HL-60/S4 treated with retinoic acid at 250 ng/mL for 4 days and 3 days (cell line): ENCODE data around the gene GHRH.

Experiments
- in situ Hi-C: fragments of 300-500 bp; cut with MboI; formaldehyde crosslinking; loops from 2 replicates; pipeline ENCODE4 v1.7.0; 2022; ENCODE audit warnings: low sequenced_read_pairs

The GHRH gene

GRCh38 chr20:37291724-37292126 lies 30.1 kb upstream of the GHRH start:
- in situ Hi-C loops = no loop called here

DNA sequence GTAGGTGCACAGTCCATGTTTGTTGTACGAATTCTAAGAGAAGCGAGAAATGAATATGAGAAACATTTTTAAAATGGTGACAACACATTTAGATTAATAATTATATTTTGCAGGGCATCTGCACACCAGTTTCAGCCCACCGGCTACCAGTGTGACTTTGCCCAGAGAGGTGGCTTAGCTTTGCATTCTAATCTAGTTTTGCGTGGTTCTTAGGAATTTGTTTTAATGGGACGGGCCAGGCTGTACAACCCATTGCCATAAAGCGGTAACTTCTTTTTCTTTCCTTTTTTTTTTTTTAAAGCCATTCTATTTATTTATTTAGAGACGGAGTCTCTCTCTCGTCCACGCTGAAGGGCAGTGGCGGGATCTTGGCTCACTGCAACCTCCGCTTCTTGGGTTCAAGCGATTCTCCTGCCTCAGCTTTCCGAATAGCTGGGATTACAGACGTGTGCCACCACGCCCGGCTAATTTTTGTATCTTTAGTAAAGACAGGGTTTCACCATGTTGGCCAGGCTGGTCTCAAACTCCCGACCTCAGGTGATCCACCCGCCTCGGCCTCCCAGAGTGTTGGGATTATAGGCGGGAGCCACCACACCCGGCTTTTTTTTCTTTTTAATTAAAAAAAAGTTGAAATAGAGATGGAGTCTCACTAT lies 28.7 kb upstream of the GHRH start:
- in situ Hi-C loops = no loop called here

DNA sequence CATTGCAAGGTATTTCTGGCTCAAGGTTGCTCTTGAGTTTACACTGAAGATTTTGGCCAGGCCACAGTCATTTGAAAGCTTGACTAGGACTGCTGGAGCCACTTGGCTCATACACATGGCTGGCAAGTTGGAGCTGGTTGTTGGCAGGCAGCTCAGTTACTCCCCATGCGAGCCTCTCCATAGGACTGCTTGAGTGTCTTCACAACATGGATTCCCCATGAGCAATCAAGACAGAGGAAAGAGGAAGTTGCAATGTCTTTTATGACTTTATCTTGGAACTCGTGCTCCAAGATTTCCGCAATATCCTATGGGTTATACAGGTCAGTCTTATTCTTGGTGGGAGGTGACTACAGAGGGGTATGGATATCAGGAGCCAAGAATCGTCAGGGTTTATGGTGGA lies 26.5 kb upstream of the GHRH start:
- in situ Hi-C loops = no loop called here

- in situ Hi-C loops = no loop called here
Measured at GRCh38 chr20:37285664-37286374, 24.2 kb upstream of the GHRH start.

- in situ Hi-C loops = no loop called here
Measured at GRCh38 chr20:37284691-37285161, 23.1 kb upstream of the GHRH start.

GRCh38 chr20:37283530-37284195 lies 22.0 kb upstream of the GHRH start:
- in situ Hi-C loops = no loop called here

DNA sequence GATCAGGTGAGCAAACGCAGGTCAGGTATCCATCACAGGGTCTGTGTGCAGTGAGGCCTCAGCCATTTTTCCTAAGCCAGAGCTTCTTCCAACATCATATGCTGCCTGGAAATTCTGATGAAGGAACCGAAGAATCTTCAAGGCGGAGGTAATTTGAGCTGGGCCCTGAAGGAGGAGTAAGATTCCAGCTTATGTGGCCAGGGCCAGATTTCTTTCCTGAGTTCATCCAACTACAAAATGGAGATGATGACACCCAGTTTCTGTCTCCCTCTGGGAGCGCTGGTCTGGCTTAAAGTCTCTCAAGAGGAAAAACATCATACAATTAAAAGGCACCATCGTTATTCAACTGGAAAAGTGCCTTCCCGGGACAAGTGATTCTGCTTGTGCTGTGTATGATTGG lies 20.9 kb upstream of the GHRH start:
- in situ Hi-C loops = no loop called here

DNA sequence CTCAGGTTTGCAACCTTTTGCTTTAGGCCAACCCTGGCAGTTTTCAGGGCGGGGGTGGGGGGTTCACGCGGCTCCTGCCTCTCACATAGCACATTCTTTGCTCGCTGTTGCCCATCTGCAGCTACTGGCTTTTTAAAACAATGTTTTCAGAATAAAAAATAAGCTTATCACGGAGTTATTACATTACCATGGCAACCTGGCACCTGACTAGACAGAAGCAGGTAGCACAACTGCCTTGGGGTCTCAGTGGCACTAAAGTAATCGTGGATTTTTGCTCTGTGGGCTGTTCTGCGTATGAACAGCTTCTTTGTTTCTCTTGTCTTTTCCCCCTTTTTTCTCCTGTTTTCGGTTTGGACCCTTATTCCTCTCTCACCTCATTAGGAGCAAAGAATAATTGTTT lies 18.8 kb upstream of the GHRH start:
- in situ Hi-C loops = no loop called here

GRCh38 chr20:37279820-37280219 lies 18.2 kb upstream of the GHRH start:
- in situ Hi-C loops = loop anchor here (10.0 kb wide), 1 partner anchor 105 kb away; no protein-coding TSS in a partner anchor

DNA sequence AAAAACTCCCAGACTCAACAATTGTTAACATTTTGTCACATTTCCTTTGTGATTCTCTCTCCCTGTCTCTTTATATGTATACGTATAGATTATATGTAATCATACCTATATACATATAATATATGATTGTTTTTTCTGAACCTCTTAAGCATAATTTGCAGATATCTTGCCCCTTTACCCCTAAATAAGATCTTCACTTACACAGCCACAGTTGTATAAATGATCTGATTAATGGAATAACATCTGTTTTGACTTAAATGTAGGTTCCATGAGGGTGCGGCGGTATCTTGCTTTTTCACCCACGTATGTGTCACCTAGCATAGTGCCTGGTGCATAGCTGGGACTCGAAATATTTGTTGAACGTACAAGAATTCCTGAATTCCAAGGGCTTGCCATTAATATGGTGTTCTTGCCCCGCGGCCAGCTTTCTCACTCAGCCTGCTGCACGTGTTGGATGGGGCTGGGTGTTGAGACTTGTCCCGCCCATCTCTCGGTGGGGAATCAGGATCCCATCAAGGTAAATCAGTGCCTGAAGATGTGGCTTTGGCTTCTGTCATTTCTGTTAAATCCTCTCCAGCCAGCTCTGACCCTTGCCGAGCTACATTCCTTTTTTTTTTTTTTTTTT lies 17.5 kb upstream of the GHRH start:
- in situ Hi-C loops = loop anchor here (10.0 kb wide), 1 partner anchor 106 kb away; no protein-coding TSS in a partner anchor

DNA sequence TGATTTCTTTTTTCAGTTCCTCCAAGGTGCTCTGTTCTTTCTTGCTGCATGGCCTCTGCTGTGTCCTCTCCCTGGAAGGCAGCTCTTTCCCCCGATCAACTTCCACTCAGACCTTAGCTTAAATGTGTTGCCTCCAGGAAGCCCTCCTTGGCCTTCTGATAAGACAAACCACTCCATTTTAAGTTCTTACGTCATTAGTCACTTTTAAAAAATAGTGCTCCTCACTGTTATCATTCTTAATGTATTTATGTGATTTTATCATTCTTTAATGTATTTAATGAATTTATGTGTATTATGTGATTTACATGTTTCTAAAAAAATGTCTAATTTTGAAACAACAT lies 15.6 kb upstream of the GHRH start:
- in situ Hi-C loops = loop anchor here (10.0 kb wide), 1 partner anchor 108 kb away; no protein-coding TSS in a partner anchor

DNA sequence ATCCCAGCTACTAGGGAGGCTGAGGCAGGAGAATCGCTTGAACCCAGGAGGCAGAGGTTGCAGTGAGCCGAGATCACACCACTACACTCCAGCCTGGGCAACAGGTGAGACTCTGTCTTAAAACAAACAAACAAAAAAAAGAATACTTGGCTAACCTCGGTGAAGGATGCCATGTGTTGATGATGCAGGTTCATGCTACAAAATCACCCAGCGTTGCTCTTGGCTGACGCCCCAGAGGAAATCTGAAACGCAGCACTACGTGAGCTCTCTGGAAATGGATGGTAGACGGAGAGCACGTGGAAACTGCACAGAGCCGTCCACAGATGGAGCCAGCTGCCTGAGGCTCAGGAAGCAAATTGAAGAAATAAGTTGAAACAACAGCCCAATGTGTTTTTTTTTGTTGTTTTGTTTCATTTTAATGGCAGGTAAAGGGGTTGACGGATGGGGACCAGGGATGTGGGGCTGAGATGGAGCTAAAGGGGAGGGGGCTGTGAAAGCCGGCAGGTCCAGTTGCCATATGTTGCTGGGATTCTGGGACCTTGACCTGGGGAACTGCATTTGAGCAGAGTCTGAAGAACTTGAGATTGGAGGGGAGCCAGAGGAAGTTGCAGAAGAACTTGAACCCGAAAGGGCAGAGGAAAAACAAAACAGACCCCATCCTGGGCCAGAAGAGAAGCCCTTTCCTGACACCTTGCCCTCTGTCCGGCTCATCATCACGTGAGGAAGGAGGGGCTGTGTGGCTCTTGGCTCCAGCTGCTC lies 15.1 kb upstream of the GHRH start:
- in situ Hi-C loops = loop anchor here (10.0 kb wide), 1 partner anchor 108 kb away; no protein-coding TSS in a partner anchor

- in situ Hi-C loops = loop anchor here (10.0 kb wide), 1 partner anchor 110 kb away; no protein-coding TSS in a partner anchor
Measured at GRCh38 chr20:37274851-37275524, 13.4 kb upstream of the GHRH start.

DNA sequence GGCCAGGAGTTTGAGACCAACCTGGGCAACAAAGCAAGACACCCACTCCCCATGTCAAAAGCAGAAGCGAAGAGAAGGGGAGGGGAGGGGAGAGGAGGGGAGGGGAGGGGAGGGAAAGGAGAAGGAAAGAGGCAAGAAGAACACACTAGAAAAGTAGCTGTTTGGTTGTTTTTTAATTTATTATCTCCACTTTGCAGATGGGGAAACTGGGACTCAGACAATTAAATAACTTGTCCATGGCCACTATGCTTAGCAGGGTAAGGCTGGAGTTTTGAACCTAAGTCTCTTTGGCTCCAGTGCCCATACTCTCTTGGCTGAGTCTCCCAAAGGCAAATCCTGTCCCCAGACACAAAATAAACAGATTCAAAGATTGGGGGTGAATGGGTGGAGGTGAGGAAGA lies 12.4 kb upstream of the GHRH start:
- in situ Hi-C loops = loop anchor here (10.0 kb wide), 1 partner anchor 111 kb away; no protein-coding TSS in a partner anchor

DNA sequence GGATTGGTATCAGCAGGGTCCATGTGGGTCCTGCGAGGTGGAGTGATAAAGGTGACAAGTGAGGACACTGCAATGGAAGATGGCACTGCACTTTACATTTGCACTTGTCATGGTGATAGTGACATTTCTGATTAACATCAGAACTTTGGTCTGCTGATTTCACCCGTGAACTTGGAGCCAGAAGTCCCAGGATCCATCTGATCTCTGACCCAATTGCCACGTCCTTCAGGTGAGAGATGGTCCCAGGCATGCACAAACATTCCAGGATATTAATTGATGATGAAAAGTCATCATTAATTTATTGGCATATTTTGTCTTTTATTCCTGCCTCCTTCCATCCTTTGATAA lies 9.8 kb upstream of the GHRH start:
- in situ Hi-C loops = loop anchor here (10.0 kb wide), 1 partner anchor 113 kb away; no protein-coding TSS in a partner anchor

- in situ Hi-C loops = loop anchor here (10.0 kb wide), 1 partner anchor 114 kb away; no protein-coding TSS in a partner anchor
Measured at GRCh38 chr20:37270576-37271420, 9.2 kb upstream of the GHRH start.

DNA sequence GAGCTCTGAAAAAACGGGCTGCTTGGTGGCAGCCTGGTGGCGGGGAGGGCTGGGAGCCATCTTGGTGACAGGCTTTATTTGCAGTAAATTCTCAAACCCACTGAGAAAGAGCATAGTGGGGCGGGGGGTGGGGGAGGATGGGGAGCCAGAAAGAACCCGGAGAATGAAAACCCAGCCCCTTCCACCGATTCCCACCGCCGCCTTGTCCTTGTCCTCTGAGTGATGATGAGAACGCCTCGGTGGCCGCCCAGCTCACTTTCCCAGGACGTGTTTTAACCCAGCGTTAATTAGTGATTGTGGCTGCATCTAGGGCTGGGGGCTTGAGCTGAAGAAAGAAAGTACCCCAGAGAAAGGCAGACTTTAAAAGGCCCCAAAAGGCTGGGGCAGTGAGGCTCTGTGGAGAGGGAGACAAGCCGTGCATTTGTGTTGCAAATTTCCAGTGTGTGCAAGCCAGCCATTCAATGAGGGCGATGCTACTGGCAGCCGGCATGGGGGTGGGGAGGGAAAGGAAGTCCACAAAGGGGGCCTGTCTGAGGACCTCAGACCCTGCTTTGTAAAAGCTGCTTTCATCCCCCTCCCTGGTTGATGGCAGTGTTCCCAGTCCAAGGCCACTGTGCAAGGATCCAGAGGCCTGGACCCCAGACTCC lies 6.2 kb upstream of the GHRH start:
- in situ Hi-C loops = loop anchor here (5.0 kb wide), 1 partner anchor 265 kb away; no protein-coding TSS in a partner anchor

DNA sequence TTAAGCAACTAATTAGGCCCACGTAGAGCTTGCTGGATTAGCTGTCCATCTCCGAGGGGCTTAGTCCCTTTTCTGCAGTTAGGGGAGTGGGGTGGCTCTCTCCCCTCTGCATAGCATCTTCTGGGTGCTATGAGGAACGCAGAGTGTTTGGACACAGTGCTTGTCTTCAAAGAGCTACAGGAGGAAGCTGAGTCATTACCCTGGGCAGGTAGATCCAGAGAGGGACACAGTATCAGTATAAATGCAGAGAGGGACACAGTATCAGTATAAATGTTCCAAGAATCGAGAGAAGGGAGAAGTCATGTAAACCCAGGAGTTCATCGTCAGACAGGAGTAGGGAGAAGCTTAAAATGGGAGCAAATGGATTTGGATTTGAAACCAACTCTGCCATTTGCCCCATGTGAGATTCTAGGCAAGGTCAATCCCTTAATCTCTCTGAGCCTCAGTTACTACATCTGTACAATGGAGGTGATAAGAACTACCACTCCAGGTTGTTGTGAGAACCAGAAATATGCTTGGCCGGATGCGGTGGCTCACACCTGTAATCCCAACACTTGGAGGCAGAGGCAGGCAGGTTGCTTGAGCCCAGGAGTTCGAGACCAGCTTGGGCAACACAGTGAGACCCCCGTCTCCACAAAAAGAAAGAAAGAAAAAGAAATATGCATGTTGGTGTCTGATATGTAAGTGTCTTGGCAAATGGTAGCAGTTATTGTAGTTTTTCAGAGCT lies 5.5 kb upstream of the GHRH start:
- in situ Hi-C loops = loop anchor here (5.0 kb wide), 1 partner anchor 265 kb away; no protein-coding TSS in a partner anchor
